ENCODE results near the gene GRIK2. TPM values are rescaled to one million over a fixed set of nuclear protein-coding genes. Genes with fewer than 3 reads are reported as not detected.

The GRIK2 gene
- total RNA-seq, 1 donor from 2014 or later = not detected

- no peak for DNase-seq (ENCODE audit: low read depth in 2 of 2)
Measured at GRCh38 chr6:101400326-101401135, 7.0 kb downstream of the GRIK2 start.

- no peak for DNase-seq (ENCODE audit: low read depth in 2 of 2)
Measured at GRCh38 chr6:101401171-101401570, 7.7 kb downstream of the GRIK2 start.

- no peak for DNase-seq (ENCODE audit: low read depth in 2 of 2)
Measured at GRCh38 chr6:101401792-101402621, 8.5 kb downstream of the GRIK2 start.

- no peak for DNase-seq (ENCODE audit: low read depth in 2 of 2)
Measured at GRCh38 chr6:101402622-101403031, 9.1 kb downstream of the GRIK2 start.

GRCh38 chr6:101403216-101403945 is 9.9 kb downstream of the GRIK2 start:
- DNase-seq (ENCODE audit: low read depth in 2 of 2) = no peak

- DNase-seq (ENCODE audit: low read depth in 2 of 2) = no peak
Measured at GRCh38 chr6:101404775-101405174, 11.3 kb downstream of the GRIK2 start.

GRCh38 chr6:101413773-101414172 is 20.3 kb downstream of the GRIK2 start:
- no peak for DNase-seq (ENCODE audit: low read depth in 2 of 2)

- DNase-seq (ENCODE audit: low read depth in 2 of 2) = no peak
Measured at GRCh38 chr6:101417900-101418299, 24.4 kb downstream of the GRIK2 start.

- no peak for DNase-seq (ENCODE audit: low read depth in 2 of 2)
Measured at GRCh38 chr6:101422251-101422650, 28.7 kb downstream of the GRIK2 start.

- no peak for DNase-seq (ENCODE audit: low read depth in 2 of 2)
Measured at GRCh38 chr6:101422811-101423210, 29.3 kb downstream of the GRIK2 start.

GRCh38 chr6:101429270-101429669 is 35.8 kb downstream of the GRIK2 start:
- DNase-seq (ENCODE audit: low read depth in 2 of 2) = no peak

GRCh38 chr6:101429845-101430244 is 36.3 kb downstream of the GRIK2 start:
- DNase-seq (ENCODE audit: low read depth in 2 of 2) = no peak

GRCh38 chr6:101433141-101433540 is 39.6 kb downstream of the GRIK2 start:
- no peak for DNase-seq (ENCODE audit: low read depth in 2 of 2)

- DNase-seq (ENCODE audit: low read depth in 2 of 2) = no peak
Measured at GRCh38 chr6:101434601-101435000, 41.1 kb downstream of the GRIK2 start.

GRCh38 chr6:101435038-101435437 is 41.5 kb downstream of the GRIK2 start:
- no peak for DNase-seq (ENCODE audit: low read depth in 2 of 2)

- DNase-seq (ENCODE audit: low read depth in 2 of 2) = no peak
Measured at GRCh38 chr6:101439790-101440189, 46.3 kb downstream of the GRIK2 start.

GRCh38 chr6:101443315-101443714 is 49.8 kb downstream of the GRIK2 start:
- no peak for DNase-seq (ENCODE audit: low read depth in 2 of 2)

- DNase-seq (ENCODE audit: low read depth in 2 of 2) = no peak
Measured at GRCh38 chr6:101444717-101445116, 51.2 kb downstream of the GRIK2 start.

GRCh38 chr6:101445527-101445926 is 52.0 kb downstream of the GRIK2 start:
- DNase-seq (ENCODE audit: low read depth in 2 of 2) = no peak

GRCh38 chr6:101450901-101451300 is 57.4 kb downstream of the GRIK2 start:
- no peak for DNase-seq (ENCODE audit: low read depth in 2 of 2)

GRCh38 chr6:101451981-101452380 is 58.5 kb downstream of the GRIK2 start:
- DNase-seq (ENCODE audit: low read depth in 2 of 2) = no peak

- no peak for DNase-seq (ENCODE audit: low read depth in 2 of 2)
Measured at GRCh38 chr6:101453221-101453620, 59.7 kb downstream of the GRIK2 start.
